Gastrocnemius medialis (tissue), 4 donors: ENCODE results near the gene RCSD1. TPM values are rescaled to one million over a fixed set of nuclear protein-coding genes. Genes with fewer than 3 reads are reported as not detected.
"Not testable (repeated sequence)": the region's sequence is repeated elsewhere in the genome, so short reads cannot be mapped to it uniquely, and the experiment has no call there.

Experiments
- ATAC-seq, 2 donors: fragments of 150-250 bp; one replicate each; pipeline ENCODE4 v1.9.1; 2016
- DNase-seq, 2 donors: peaks; one replicate each; pipeline ENCODE4 v3.0.0-alpha.2; 2019
- H3K27ac ChIP-seq, 4 donors: fragments of 200-600 bp; sonication (generic); 1 replicate in 1 of 4; 2 replicates in 3 of 4; pipeline ENCODE4 v1.5.1; 2016 to 2018; ENCODE audit warnings: mild to moderate bottlenecking in 2 of 4, moderate library complexity in 1 of 4
- H3K27me3 ChIP-seq, 3 donors: fragments of 200-600 bp; sonication (generic) in 2 of 3; 1 replicate in 1 of 3; 2 replicates in 2 of 3; pipeline versions ENCODE4 v1.5.1 to v1.6.0; 2016 to 2019; ENCODE audit warnings: mild to moderate bottlenecking in 1 of 3, moderate library complexity in 1 of 3
- H3K36me3 ChIP-seq, 2 donors: fragments of 200-600 bp; sonication (generic) in 1 of 2; one replicate each; pipeline ENCODE4 v1.5.1; 2017 to 2018
- H3K4me1 ChIP-seq, 2 donors: fragments of 200-600 bp; sonication (generic) in 1 of 2; one replicate each; pipeline ENCODE4 v1.5.1; 2016 to 2017; ENCODE audit warnings: mild to moderate bottlenecking in 2 of 2
- H3K4me3 ChIP-seq, 4 donors: fragments of 200-600 bp; sonication (generic) in 3 of 4; 1 replicate in 1 of 4; 2 replicates in 3 of 4; pipeline ENCODE4 v1.5.1; 2016 to 2019; ENCODE audit warnings: mild to moderate bottlenecking in 2 of 4
- H3K9me3 ChIP-seq, 3 donors: fragments of 200-600 bp; sonication (generic) in 2 of 3; 1 replicate in 1 of 3; 2 replicates in 2 of 3; pipeline ENCODE4 v1.5.1; 2016 to 2019
- CTCF ChIP-seq, 5 experiments: fragments of 450-650 bp in 3 of 5; fragments of 200-600 bp in 2 of 5; sonication (generic) in 2 of 5; IDR thresholded peaks in 4 of 5; conservative IDR thresholded peaks in 1 of 5; 1 replicate in 4 of 5; 2 replicates in 1 of 5; pipeline ENCODE4 v1.5.1; 2016 to 2019; ENCODE audit warnings: antibody characterized with exemption in 5 of 5, mild to moderate bottlenecking in 3 of 5, moderate library complexity in 3 of 5
- POLR2A ChIP-seq, 2 donors: fragments of 450-650 bp; IDR thresholded peaks; one replicate each; pipeline ENCODE4 v1.6.1; 2017; ENCODE audit warnings: antibody characterized with exemption in 2 of 2, mild to moderate bottlenecking in 2 of 2, moderate library complexity in 2 of 2
- in situ Hi-C, 4 donors: fragments of 200-750 bp; cut with MboI; loops; one replicate each; pipeline versions ENCODE4 v1.15.0 to v1.8.0; 2017; ENCODE audit warnings: low sequenced_read_pairs in 4 of 4
- intact Hi-C: fragments of 100-400 bp; cut with DNase I; formaldehyde crosslinking; loops from one replicate; pipeline ENCODE4 v1.15.1; 2023; ENCODE audit warnings: low total_unique reads
- total RNA-seq, 4 donors: library from RNA; depleted of rRNA; stranded (reverse); fragments of >200 nt; gene quantifications; one replicate each; pipeline versions ENCODE4 v1.1.0 to v1.2.3, GENCODE V29; 2016

Gene RCSD1
- total RNA-seq, 4 donors from 2014 or later = 6.0 to 14.8 (median 7.5) TPM

DNA sequence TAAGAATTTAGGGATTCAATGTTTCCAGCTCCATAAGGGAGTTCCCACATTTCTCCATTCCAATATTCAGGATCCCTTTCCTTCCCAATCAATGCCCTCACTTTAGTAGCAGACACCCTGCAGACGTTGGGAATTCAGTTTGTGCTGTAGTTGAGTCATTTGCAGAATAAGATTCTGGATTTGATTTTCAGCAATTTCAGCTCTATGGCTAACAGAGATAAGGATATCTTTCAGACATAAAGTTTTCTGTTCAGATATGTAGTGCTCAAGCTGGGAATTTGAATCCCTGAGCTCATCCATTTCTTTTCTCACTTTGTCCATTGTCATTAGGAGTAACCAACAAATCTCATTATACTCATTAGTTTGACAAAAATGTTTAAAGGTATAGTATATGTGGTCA lies 104.8 kb downstream of the RCSD1 start:
- ATAC-seq (no peak), DNase-seq (no peak)
- H3K27ac ChIP-seq = no peak overlapping the region
- intact Hi-C loops (no loop called here), in situ Hi-C loops (no loop called here)
- no peaks in the 10 kb centered on the region for H3K9me3 ChIP-seq
- H3K36me3 ChIP-seq = no peaks in the 10 kb centered on the region
- TF ChIP-seq CTCF (IDR thresholded peaks at IDR 0.05 in 4 of 5, conservative IDR thresholded peaks at IDR 0.05 in 1 of 5) = no peak
- TF ChIP-seq POLR2A (IDR thresholded peaks at IDR 0.05) = no peak
- H3K4me1 ChIP-seq = peaks cover 0 to 12% of the 10 kb centered on the region in 2 donors
- H3K4me3 ChIP-seq = no peak overlapping the region
- H3K27me3 ChIP-seq = no peaks in the 10 kb centered on the region

DNA sequence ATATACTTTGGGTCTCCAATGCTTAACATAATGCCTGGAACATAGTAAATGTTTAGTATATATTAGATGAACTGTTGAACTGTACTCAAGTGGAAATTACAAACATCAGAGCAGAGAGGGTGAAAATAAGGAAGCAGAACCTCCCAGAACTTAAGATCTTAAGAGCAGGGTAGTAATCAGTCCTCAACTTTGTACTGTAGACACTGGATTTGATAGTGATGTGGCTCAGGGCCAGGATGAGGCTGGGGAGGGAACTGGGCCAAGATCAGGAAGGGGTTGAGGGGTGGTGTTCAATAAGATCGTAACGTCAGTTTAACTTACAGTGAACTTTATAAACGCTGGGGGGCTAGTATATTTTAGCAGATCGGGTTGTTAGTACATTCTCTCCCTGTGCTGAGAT lies 107.1 kb downstream of the RCSD1 start:
- Histone ChIP-seq H3K4me3 (no peak overlapping the region), H3K27me3 (no peaks in the 10 kb centered on the region), H3K9me3 (no peaks in the 10 kb centered on the region), H3K36me3 (no peaks in the 10 kb centered on the region), H3K4me1 (peaks cover 0 to 12% of the 10 kb centered on the region in 2 donors), H3K27ac (no peak overlapping the region)
- no peak for DNase-seq
- in situ Hi-C loops = no loop called here
- no peak for ATAC-seq
- intact Hi-C loops = no loop called here
- no peak for TF ChIP-seq POLR2A (IDR thresholded peaks at IDR 0.05)
- no peak for TF ChIP-seq CTCF (IDR thresholded peaks at IDR 0.05 in 4 of 5, conservative IDR thresholded peaks at IDR 0.05 in 1 of 5)

DNA sequence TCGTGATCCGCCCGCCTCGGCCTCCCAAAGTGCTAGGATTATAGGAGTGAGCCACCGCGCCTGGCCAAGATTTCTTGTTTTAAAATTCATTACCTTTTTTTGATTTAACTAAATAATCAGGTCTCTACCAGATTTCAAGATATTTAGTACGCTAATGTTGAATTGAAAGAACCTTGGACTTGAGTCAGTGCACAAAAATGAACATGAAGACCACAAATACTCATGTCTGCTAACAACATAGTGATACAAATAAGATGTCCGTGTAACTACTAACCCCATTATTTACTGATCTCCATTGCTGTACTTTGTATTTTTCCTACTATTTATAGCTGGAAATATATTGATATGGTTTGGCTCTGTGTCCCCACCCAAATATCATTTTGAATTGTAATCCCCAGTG lies 108.1 kb downstream of the RCSD1 start:
- no peak overlapping the region for H3K27ac ChIP-seq
- H3K9me3 ChIP-seq = no peaks in the 10 kb centered on the region
- no peak for TF ChIP-seq CTCF (IDR thresholded peaks at IDR 0.05 in 4 of 5, conservative IDR thresholded peaks at IDR 0.05 in 1 of 5)
- TF ChIP-seq POLR2A (IDR thresholded peaks at IDR 0.05) = no peak
- DNase-seq = no peak
- in situ Hi-C loops = no loop called here
- intact Hi-C loops = no loop called here
- no peak overlapping the region for H3K4me3 ChIP-seq
- no peaks in the 10 kb centered on the region for H3K27me3 ChIP-seq
- H3K4me1 ChIP-seq = peaks cover 5 to 12% of the 10 kb centered on the region in 2 donors
- H3K36me3 ChIP-seq = no peaks in the 10 kb centered on the region
- ATAC-seq = no peak

DNA sequence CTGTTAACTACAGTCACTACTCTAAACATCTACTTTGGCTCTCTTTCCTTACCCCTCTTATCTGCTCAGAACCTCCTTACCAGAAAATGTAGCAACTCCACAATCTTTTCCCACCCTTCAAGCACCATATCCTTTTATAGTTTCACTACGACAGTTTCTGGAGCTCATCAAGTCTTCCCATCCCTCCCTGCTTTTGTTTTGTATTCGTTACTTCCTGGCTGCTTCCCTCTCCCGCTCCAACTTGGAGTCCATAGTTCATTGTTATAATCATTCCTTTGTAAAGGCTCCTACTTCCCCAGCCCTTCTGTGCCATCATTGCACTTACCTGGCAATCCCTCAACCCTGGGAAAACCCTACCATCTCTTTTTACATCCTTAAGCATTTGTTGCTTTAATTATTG lies 109.7 kb downstream of the RCSD1 start:
- H3K9me3 ChIP-seq = no peaks in the 10 kb centered on the region
- in situ Hi-C loops (no loop called here), intact Hi-C loops (no loop called here)
- no peaks in the 10 kb centered on the region for H3K27me3 ChIP-seq
- no peak overlapping the region for H3K4me3 ChIP-seq
- no peak for DNase-seq
- TF ChIP-seq POLR2A (IDR thresholded peaks at IDR 0.05) = no peak
- TF ChIP-seq CTCF (IDR thresholded peaks at IDR 0.05 in 4 of 5, conservative IDR thresholded peaks at IDR 0.05 in 1 of 5) = no peak
- no peaks in the 10 kb centered on the region for H3K36me3 ChIP-seq
- no peak overlapping the region for H3K27ac ChIP-seq
- no peak for ATAC-seq
- H3K4me1 ChIP-seq = peaks cover 5 to 12% of the 10 kb centered on the region in 2 donors

- H3K4me1 ChIP-seq = peaks cover 5 to 12% of the 10 kb centered on the region in 2 donors
- intact Hi-C loops, DNase-seq, ATAC-seq, H3K9me3 ChIP-seq, H3K27me3 ChIP-seq, H3K36me3 ChIP-seq, H3K27ac ChIP-seq, H3K4me3 ChIP-seq, in situ Hi-C loops: not testable (repeated sequence)
Observed at GRCh38 chr1:167741103-167741502, 111.1 kb downstream of the RCSD1 start.

DNA sequence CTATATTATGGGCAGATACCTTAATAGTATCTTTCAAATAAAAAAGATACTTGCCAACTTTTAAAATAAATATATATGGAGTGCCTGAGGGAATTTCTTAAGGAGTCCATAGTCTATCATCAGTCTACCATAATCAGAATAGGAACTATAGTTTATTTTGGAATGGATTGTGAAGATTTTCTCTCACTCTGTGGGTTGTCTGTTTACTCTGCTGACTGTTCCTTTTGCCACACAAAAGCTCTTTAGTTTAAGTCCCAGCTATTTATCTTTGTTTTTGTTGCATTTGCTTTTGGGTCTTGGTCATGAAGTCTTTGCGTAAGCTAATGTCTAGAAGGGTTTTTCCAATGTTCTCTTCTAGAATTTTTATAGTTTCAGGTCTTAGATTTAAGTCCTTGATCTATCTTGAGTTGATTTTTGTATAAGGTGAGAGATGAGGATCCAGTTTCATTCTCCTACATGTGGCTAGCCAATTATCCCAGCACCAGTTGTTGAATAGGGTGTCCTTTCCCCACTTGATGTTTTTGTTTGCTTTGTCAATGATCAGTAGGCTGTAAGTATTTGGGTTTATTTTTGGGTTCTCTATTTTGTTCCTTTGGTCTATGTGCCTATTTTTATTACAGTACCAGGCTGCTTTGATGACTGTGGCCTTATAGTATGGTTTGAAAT lies 112.5 kb downstream of the RCSD1 start:
- H3K36me3 ChIP-seq, H3K9me3 ChIP-seq, DNase-seq, in situ Hi-C loops, H3K4me1 ChIP-seq, intact Hi-C loops, H3K27ac ChIP-seq, H3K27me3 ChIP-seq, ATAC-seq, H3K4me3 ChIP-seq: not testable (repeated sequence)
